Karpas-422 (cell line): ENCODE results near the gene AKR1A1. TPM values are rescaled to one million over a fixed set of nuclear protein-coding genes. Genes with fewer than 3 reads are reported as not detected.

Experiments
- DNase-seq: peaks from one replicate; pipeline ENCODE4 v3.0.0-alpha.2; 2015
- H2AFZ ChIP-seq: fragments of 200-600 bp; sonication (generic); 2 replicates; pipeline ENCODE4 v1.6.1; 2014; ENCODE audit warnings: antibody characterized with exemption, low read length, mixed read lengths
- H3K27ac ChIP-seq: fragments of 200-600 bp; sonication (generic); 2 replicates; pipeline ENCODE4 v1.5.1; 2014; ENCODE audit warnings: mild to moderate bottlenecking, low read length, moderate library complexity
- H3K27me3 ChIP-seq: fragments of 200-600 bp; sonication (generic); 2 replicates; pipeline ENCODE4 v1.6.1; 2014; ENCODE audit warnings: low read length, mixed read lengths
- H3K36me3 ChIP-seq: fragments of 200-600 bp; sonication (generic); 2 replicates; pipeline ENCODE4 v1.6.1; 2014; ENCODE audit warnings: low read length, mixed read lengths; ENCODE audit not compliant: insufficient read depth
- H3K4me1 ChIP-seq: fragments of 200-600 bp; sonication (generic); 2 replicates; pipeline ENCODE4 v1.6.1; 2014; ENCODE audit warnings: mild to moderate bottlenecking, low read length, mixed read lengths
- H3K4me2 ChIP-seq: fragments of 200-600 bp; sonication (generic); 2 replicates; pipeline ENCODE4 v1.6.1; 2014; ENCODE audit warnings: low read length, low read depth, mild to moderate bottlenecking; ENCODE audit not compliant: poor library complexity, severe bottlenecking
- H3K4me3 ChIP-seq: fragments of 200-600 bp; sonication (generic); 2 replicates; pipeline ENCODE4 v1.5.1; 2014; ENCODE audit warnings: mild to moderate bottlenecking, antibody characterized with exemption, low read length, mixed read lengths
- H3K79me2 ChIP-seq: fragments of 200-600 bp; sonication (generic); 2 replicates; pipeline ENCODE4 v1.6.1; 2014; ENCODE audit warnings: mild to moderate bottlenecking, low read length, mixed read lengths
- H3K9ac ChIP-seq: fragments of 200-600 bp; sonication (generic); 2 replicates; pipeline ENCODE4 v1.6.0; 2014; ENCODE audit warnings: low read length
- H3K9me2 ChIP-seq: fragments of 200-600 bp; sonication (generic), shearing (Covaris generic); replicated peaks from 2 replicates; pipeline ENCODE4 v1.6.0; 2014; ENCODE audit warnings: mild to moderate bottlenecking, low read length, moderate library complexity; ENCODE audit not compliant: insufficient read depth
- H3K9me3 ChIP-seq: fragments of 300-700, 200-600 bp; sonication (generic); 2 replicates; pipeline ENCODE4 v1.6.1; 2014; ENCODE audit warnings: low read length, mixed read lengths
- H4K20me1 ChIP-seq: fragments of 200-600 bp; sonication (generic); 2 replicates; pipeline ENCODE4 v1.6.1; 2014; ENCODE audit warnings: mild to moderate bottlenecking, antibody characterized with exemption, low read length, low read depth; ENCODE audit not compliant: insufficient read depth
- total RNA-seq: library from RNA; depleted of rRNA; stranded (reverse); fragments of >200 nt; shearing (Covaris generic); gene quantifications from 2 replicates; pipeline ENCODE4 v1.2.3, GENCODE V29; 2014; ENCODE audit warnings: low replicate concordance

The AKR1A1 gene
- total RNA-seq, 1 experiment from 2014 or later = 79.0 TPM

DNA sequence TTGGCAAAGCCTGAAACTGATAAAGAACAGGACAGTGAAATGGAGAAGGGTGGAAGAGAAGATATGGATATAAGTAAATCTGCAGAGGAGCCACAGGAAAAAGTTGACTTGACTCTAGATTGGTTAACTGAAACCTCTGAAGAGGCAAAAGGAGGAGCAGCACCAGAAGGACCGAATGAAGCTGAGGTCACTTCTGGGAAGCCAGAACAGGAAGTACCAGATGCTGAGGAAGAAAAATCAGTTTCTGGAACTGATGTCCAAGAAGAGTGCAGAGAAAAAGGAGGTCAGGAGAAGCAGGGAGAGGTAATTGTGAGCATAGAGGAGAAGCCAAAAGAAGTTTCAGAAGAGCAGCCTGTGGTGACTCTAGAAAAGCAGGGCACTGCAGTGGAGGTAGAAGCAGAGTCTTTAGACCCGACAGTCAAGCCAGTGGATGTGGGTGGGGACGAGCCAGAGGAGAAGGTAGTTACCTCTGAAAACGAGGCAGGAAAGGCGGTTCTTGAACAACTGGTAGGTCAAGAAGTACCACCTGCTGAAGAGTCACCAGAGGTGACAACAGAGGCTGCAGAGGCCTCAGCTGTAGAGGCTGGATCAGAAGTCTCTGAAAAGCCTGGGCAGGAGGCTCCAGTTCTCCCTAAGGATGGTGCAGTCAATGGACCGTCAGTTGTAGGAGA lies 56.9 kb downstream of the AKR1A1 start:
- H3K9me3 ChIP-seq = no peaks in the 10 kb centered on the region

DNA sequence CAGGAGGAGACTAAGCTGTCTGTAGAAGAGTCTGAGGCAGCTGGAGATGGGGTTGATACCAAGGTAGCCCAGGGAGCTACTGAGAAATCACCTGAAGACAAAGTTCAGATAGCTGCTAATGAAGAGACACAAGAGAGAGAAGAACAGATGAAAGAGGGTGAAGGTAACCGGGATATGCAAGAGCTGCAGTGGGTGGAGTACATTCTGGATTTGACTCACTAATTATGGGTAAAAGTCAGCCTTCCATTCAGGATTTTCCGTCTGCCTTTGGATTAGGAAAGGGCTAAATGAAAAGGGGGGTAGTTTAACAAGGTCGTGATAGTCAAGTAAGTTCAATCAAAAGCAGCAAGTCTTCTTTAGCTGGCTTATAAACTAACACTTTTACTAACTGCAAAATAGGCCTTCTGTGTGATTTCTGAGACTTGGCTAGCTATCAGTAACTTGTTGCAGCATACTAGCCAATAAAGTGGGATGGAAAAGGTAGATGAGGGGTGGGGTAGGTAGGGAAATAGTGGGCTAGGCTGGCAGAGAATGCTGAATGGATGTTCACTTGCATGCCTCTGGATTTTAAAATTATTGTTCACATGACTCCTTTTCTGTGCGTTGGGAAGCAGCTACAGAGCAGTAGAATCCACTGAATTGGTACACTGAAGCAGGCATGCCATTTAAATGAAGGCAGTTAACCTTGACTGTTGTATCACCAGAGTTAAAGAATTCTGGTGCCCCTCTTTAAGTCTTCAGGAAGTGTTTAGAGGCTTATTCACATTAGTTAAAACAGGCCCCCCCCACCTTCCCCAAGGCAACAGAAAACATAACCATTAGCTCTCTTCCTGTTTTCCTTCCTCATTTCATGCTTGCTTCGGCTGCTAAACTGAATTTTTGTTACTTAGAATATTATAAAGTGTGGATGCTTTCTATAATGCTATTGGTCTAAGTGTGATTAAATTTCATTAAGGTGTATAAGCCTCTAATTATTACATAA lies 57.8 kb downstream of the AKR1A1 start:
- H3K9me3 ChIP-seq = no peaks in the 10 kb centered on the region
- no peaks in the 10 kb centered on the region for H3K9me2 ChIP-seq
- no peak overlapping the region for H3K4me3 ChIP-seq
- no peaks in the 10 kb centered on the region for H3K27me3 ChIP-seq
- H3K36me3 ChIP-seq = peaks cover 46% of the 10 kb centered on the region
- H3K79me2 ChIP-seq = peaks cover 40% of the 10 kb centered on the region
- peaks cover 7% of the 10 kb centered on the region for H4K20me1 ChIP-seq
- H3K9ac ChIP-seq = no peak overlapping the region
- no peak overlapping the region for H3K27ac ChIP-seq
- no peak overlapping the region for H3K4me2 ChIP-seq
- H2AFZ ChIP-seq = no peak overlapping the region
- no peak for DNase-seq
- H3K4me1 ChIP-seq = no peaks in the 10 kb centered on the region

More for the DNA sequence above, 56.9 kb downstream of the AKR1A1 start:
- Histone ChIP-seq H3K4me2 (no peak overlapping the region), H3K27me3 (no peaks in the 10 kb centered on the region), H3K36me3 (peaks cover 54% of the 10 kb centered on the region), H3K79me2 (peaks cover 50% of the 10 kb centered on the region), H3K27ac (no peak overlapping the region), H3K4me3 (no peak overlapping the region), H3K9me2 (no peaks in the 10 kb centered on the region), H3K4me1 (no peaks in the 10 kb centered on the region), H2AFZ (no peak overlapping the region), H4K20me1 (peaks cover 6% of the 10 kb centered on the region), H3K9ac (no peak overlapping the region)
- DNase-seq = no peak

DNA sequence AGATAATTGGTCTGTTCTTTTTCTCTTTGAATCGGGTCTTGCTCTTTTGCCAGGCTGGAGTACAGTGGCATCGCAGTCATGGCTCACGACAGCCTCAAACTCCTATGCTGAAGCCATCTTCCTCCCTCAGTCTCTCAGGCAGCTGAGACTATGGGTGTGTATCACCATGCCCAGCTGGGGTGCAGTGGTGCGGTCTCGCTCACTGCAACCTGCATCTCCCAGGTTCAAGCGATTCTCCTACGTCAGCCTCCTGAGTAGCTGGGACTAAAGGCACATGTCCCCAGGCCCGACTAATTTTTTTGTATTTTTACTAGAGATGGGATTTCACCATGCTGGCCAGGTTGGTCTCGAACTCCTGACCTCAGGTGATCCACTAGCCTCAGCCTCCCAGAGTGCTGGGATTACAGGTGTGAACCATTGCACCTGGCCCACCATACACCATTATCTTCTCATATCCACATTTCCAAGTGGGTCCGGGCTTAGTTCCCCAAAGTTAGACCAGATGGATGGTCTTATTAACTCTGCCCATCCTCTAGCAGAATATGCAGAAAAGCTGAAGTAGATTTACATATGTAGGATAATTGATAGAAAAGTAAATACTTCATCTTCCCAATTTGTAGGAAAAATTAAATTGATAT lies 60.1 kb downstream of the AKR1A1 start:
- Histone ChIP-seq H3K27me3 (no peaks in the 10 kb centered on the region), H3K4me1 (peaks cover 11% of the 10 kb centered on the region), H2AFZ (no peak overlapping the region), H3K36me3 (peaks cover 49% of the 10 kb centered on the region), H3K9me3 (no peaks in the 10 kb centered on the region), H3K4me2 (no peak overlapping the region), H3K79me2 (peaks cover 31% of the 10 kb centered on the region), H4K20me1 (peaks cover 20% of the 10 kb centered on the region; the same call in 1 of the 2 replicates), H3K27ac (no peak overlapping the region), H3K9me2 (no peaks in the 10 kb centered on the region), H3K4me3 (no peak overlapping the region), H3K9ac (no peak overlapping the region)
- DNase-seq = no peak

DNA sequence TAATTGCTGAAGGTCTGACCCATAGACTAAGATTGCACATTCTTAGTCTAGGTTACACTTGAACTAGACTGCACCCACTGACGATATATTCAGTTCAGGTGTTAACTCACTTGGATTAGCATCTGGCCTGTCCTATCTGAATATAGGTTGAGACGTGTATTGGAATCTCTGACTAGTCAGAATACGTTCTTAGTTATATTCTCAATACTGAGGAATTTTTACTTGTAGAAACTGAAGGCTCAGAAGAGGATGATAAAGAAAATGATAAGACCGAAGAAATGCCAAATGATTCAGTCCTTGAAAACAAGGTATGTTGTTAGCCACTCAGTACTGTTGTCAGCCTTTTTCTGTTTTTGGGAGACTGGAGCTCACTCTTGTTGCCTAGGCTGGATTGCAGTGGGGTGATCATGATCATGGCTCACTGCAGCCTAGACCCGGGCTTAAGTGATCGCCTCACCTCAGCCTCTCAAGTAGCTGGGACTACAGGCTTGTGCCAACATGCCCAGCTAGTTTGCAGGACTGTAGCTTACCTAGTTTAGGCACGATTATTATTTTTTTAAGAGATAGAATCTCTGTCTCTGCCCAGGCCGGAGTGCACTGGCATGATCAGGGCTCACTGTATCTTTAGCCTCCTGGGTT lies 62.4 kb downstream of the AKR1A1 start:
- H4K20me1 ChIP-seq = peaks cover 35% of the 10 kb centered on the region
- H3K36me3 ChIP-seq = peaks cover 46% of the 10 kb centered on the region

DNA sequence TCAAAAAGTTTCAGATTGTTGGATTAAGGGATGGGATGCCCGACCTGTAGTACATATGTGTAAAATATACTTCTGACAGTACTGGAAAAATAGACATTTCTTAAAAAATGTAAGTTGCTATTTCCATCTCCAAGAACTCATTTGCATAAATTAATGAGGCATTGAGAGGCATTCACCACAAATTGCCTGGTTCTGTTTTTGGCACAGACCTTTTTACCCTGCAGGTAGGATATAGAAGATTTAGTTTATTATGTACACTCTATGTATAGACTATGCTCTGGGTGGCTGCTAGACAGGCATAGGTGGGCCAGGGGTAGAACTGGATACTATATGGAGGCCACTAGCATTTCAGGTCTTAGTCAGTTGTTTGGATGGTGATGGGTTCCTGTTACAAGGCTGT lies 65.3 kb downstream of the AKR1A1 start:
- H3K4me1 ChIP-seq = peaks cover 21% of the 10 kb centered on the region
- peak overlapping the region; percentile 41 for H3K4me2 ChIP-seq
- H3K9ac ChIP-seq = no peak overlapping the region
- H3K27ac ChIP-seq = 0 out of 2 replicates have a peak overlapping the region, but pooled peaks have one; percentile 14
- H3K9me2 ChIP-seq = no peaks in the 10 kb centered on the region
- DNase-seq = peak; percentile 80
- H3K36me3 ChIP-seq = peaks cover 34% of the 10 kb centered on the region
- no peaks in the 10 kb centered on the region for H3K9me3 ChIP-seq
- peaks cover 38% of the 10 kb centered on the region for H4K20me1 ChIP-seq
- no peaks in the 10 kb centered on the region for H3K27me3 ChIP-seq
- H3K4me3 ChIP-seq = no peak overlapping the region
- peaks cover 9% of the 10 kb centered on the region for H3K79me2 ChIP-seq
- H2AFZ ChIP-seq = no peak overlapping the region

More for the DNA sequence above, 62.4 kb downstream of the AKR1A1 start:
- Histone ChIP-seq H3K9me2 (no peaks in the 10 kb centered on the region), H3K79me2 (peaks cover 18% of the 10 kb centered on the region; the same call in 1 of the 2 replicates), H3K9ac (no peak overlapping the region), H3K4me2 (no peak overlapping the region), H3K27ac (no peak overlapping the region), H3K9me3 (no peaks in the 10 kb centered on the region), H3K27me3 (no peaks in the 10 kb centered on the region), H3K4me3 (no peak overlapping the region), H3K4me1 (peaks cover 21% of the 10 kb centered on the region), H2AFZ (no peak overlapping the region)
- no peak for DNase-seq

DNA sequence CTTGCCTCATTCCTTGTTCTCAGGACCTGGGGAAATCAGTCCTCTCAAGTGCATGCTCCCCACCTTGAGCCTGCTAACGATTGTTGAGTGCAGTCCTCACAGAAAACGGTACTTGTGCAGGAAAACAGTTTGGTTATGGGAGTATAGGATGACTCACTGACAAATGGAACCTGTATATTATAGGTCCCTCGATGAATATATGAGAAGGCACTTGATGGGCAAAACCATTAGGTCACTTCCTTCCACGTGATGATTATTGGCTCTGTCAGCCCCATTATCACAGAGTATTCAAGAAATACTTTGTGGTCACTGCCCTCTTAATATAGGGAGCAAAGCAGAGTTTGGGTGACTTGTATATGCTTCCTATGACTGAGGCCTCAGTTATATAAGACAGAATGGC lies 67.0 kb downstream of the AKR1A1 start:
- H3K9ac ChIP-seq = no peak overlapping the region
- H3K9me2 ChIP-seq = no peaks in the 10 kb centered on the region
- peaks cover 9% of the 10 kb centered on the region for H3K79me2 ChIP-seq
- no peak for DNase-seq
- H3K27me3 ChIP-seq = no peaks in the 10 kb centered on the region
- no peaks in the 10 kb centered on the region for H3K9me3 ChIP-seq
- H3K27ac ChIP-seq = no peak overlapping the region
- no peak overlapping the region for H3K4me2 ChIP-seq
- H3K4me3 ChIP-seq = no peak overlapping the region
- no peak overlapping the region for H2AFZ ChIP-seq
- peaks cover 34% of the 10 kb centered on the region for H3K36me3 ChIP-seq
- peaks cover 21% of the 10 kb centered on the region for H3K4me1 ChIP-seq
- H4K20me1 ChIP-seq = peaks cover 38% of the 10 kb centered on the region

DNA sequence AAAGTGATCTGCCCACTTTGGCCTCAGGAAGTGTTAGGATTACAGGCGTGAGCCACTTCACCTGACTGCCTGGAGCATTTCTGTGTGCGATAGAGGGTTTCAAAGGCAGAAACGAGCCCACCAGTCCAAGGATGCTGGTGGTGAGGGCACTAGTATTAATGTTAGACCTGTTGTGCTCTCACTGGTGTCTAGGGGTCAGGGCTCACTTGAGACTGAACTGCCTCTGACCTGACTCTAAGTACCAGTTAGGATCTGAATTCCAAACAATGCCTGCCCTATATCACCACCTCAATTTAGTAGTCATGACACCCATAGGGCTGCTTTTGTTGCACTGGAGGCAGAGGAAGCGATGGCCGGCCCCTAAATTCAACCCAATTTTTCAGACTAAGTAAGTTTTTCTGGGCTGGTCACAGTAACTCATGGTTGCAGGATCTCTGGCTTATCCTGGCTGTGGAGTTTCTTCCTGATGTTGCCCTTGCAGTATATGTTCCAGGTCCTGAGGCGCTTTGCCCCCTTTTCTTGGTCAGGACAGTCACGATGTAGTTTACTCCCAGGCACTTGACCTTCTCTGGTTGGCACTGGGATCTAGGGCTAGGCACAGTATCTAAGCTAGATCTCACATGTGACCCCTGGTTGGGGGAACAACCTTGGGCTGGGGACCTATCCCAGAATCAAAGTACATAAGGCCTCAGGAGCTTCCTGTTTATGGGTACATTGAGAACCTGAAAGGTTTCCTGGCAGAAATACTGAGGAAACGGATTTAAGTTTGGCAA lies 68.7 kb downstream of the AKR1A1 start:
- no peak for DNase-seq
- Histone ChIP-seq H3K4me2 (no peak overlapping the region), H3K36me3 (peaks cover 27% of the 10 kb centered on the region), H3K27ac (no peak overlapping the region), H3K9ac (no peak overlapping the region), H3K9me2 (no peaks in the 10 kb centered on the region), H3K4me3 (no peak overlapping the region), H4K20me1 (peaks cover 29% of the 10 kb centered on the region), H2AFZ (no peak overlapping the region), H3K9me3 (no peaks in the 10 kb centered on the region), H3K27me3 (no peaks in the 10 kb centered on the region), H3K4me1 (peaks cover 21% of the 10 kb centered on the region), H3K79me2 (peaks cover 9% of the 10 kb centered on the region; the same call in 1 of the 2 replicates)
